K562 (cell line): Measurements from ENCODE around the gene KASH5. TPM values are rescaled to one million over a fixed set of nuclear protein-coding genes. Genes with fewer than 3 reads are reported as not detected.

ENCODE experiments used
- CREB5 ChIP-seq: fragments of 250-450 bp; sonication (Bioruptor Pico); IDR thresholded peaks from 2 replicates; pipeline ENCODE4 v1.5.0; 2020; ENCODE audit warnings: mild to moderate bottlenecking
- E2F3 ChIP-seq: fragments of 250-450 bp; sonication (Bioruptor Pico); IDR thresholded peaks from 2 replicates; pipeline ENCODE4 v1.4.0; 2020; ENCODE audit warnings: mild to moderate bottlenecking
- EZH2 ChIP-seq: IDR thresholded peaks from 2 replicates; pipeline ENCODE4 v1.6.1; 2012; ENCODE audit warnings: low read depth, mild to moderate bottlenecking, inconsistent platforms, low read length, borderline replicate concordance
- GABPA ChIP-seq: fragments of 200-800 bp; sonication (Bioruptor generic); conservative IDR thresholded peaks from 2 replicates; pipeline ENCODE4 v1.6.1; 2016; ENCODE audit warnings: low read depth, missing genetic modification characterization, missing compliant biosample characterization
- HCFC1 ChIP-seq: IDR thresholded peaks from 2 replicates; pipeline ENCODE4 v1.6.1; 2012; ENCODE audit warnings: low read depth, low read length, improper control_type of control experiment
- HMG20A ChIP-seq: fragments of 450-650 bp; formaldehyde crosslinking; conservative IDR thresholded peaks from 2 replicates; pipeline ENCODE4 v1.4.0; 2020; ENCODE audit warnings: mild to moderate bottlenecking, mixed read lengths
- HMG20B ChIP-seq: fragments of 250-450 bp; sonication (Bioruptor Pico); IDR thresholded peaks from 2 replicates; pipeline ENCODE4 v1.5.0; 2021; ENCODE audit warnings: mild to moderate bottlenecking
- KAT7 ChIP-seq: sonication (generic); formaldehyde crosslinking; IDR thresholded peaks from 2 replicates; pipeline ENCODE4 v1.8.0; 2022; ENCODE audit warnings: missing genetic modification reagents, mild to moderate bottlenecking, borderline replicate concordance
- MAFG ChIP-seq: fragments of 450-650 bp; conservative IDR thresholded peaks from 2 replicates; pipeline ENCODE4 v1.6.1; 2016; ENCODE audit warnings: missing genetic modification characterization, missing compliant biosample characterization
- NBN ChIP-seq: fragments of 450-650 bp; IDR thresholded peaks from 2 replicates; pipeline ENCODE4 v1.6.1; 2016; ENCODE audit warnings: low read depth, mild to moderate bottlenecking
- POLR2A ChIP-seq: fragments of 450-650 bp; conservative IDR thresholded peaks from 2 replicates; pipeline ENCODE4 v1.6.1; 2016
- PYGO2 ChIP-seq: fragments of 450-650 bp; IDR thresholded peaks from 2 replicates; pipeline ENCODE4 v1.6.1; 2016; ENCODE audit warnings: mild to moderate bottlenecking, missing genetic modification characterization, moderate library complexity, missing compliant biosample characterization
- RBM15 ChIP-seq: fragments of 200-400 bp; formaldehyde crosslinking; IDR thresholded peaks from 2 replicates; pipeline ENCODE4 v1.6.1; 2018; ENCODE audit warnings: mild to moderate bottlenecking, low read length, moderate library complexity; ENCODE audit not compliant: insufficient read depth
- TAF15 ChIP-seq: fragments of 200-400 bp; formaldehyde crosslinking; IDR thresholded peaks from 2 replicates; pipeline ENCODE4 v1.6.1; 2017; ENCODE audit warnings: mild to moderate bottlenecking, low read depth, low read length, moderate library complexity
- TARDBP ChIP-seq: fragments of 450-650 bp; IDR thresholded peaks from 2 replicates; pipeline ENCODE4 v1.6.1; 2016
- USF2 ChIP-seq: sonication (generic); formaldehyde crosslinking; IDR thresholded peaks from 2 replicates; pipeline ENCODE4 v1.5.0; 2020; ENCODE audit warnings: missing genetic modification reagents
- XRCC4 ChIP-seq: IDR thresholded peaks from one replicate; pipeline ENCODE4 v1.6.1; 2011; ENCODE audit not compliant: insufficient read depth, insufficient read length; ENCODE audit errors: extremely low read depth
- ZEB2 ChIP-seq: fragments of 450-650 bp; IDR thresholded peaks from 2 replicates; pipeline ENCODE4 v1.6.1; 2016
- ZMIZ1 ChIP-seq, 2 experiments: fragments of 150-350 bp in 1 of 2; IDR thresholded peaks; 2 replicates each; pipeline ENCODE4 v1.6.1; 2012 to 2016; ENCODE audit warnings: low read depth in 2 of 2, low read length in 2 of 2, mild to moderate bottlenecking in 1 of 2, moderate library complexity in 1 of 2
- ZNF263 ChIP-seq: sonication (generic); formaldehyde crosslinking; IDR thresholded peaks from 2 replicates; pipeline ENCODE4 v1.8.0; 2022; ENCODE audit warnings: mild to moderate bottlenecking, missing genetic modification reagents, borderline replicate concordance
- ZNF830 ChIP-seq: fragments of 250-450 bp; sonication (Bioruptor Pico); IDR thresholded peaks from 2 replicates; pipeline ENCODE4 v1.5.0; 2021; ENCODE audit warnings: mild to moderate bottlenecking
- polyA plus RNA-seq, 8 experiments: library from polyadenylated mRNA; depleted of rRNA in 4 of 8; stranded (reverse) in 5 of 8; unstranded in 3 of 8; fragments of >200 nt; fragmentation: Nextera tagmentation in 2 of 8; fragmentation: Illumina TruSeq in 1 of 8; extraction: Ambion mirVana in 2 of 8; extraction: Trizol in 1 of 8; gene quantifications; 2 replicates each; pipeline versions ENCODE4 v1.2.1 to v1.2.3, GENCODE V29; 2011 to 2014; ENCODE audit warnings: inconsistent platforms in 1 of 8, missing spikeins in 1 of 8
- total RNA-seq, 7 experiments: library from RNA; depleted of rRNA in 6 of 7; stranded (reverse); fragments of >200 nt in 6 of 7; fragmentation: Illumina TruSeq in 2 of 7; extraction: Trizol in 2 of 7; gene quantifications; 2 replicates each; pipeline versions ENCODE4 v1.2.1 to v1.2.3, GENCODE V29; 2011 to 2021; ENCODE audit warnings: low replicate concordance in 1 of 7
- TF ChIP-seq, protein P1 (sequence below): sonication (generic); formaldehyde crosslinking; IDR thresholded peaks from 2 replicates; pipeline ENCODE4 v1.8.0; 2022; ENCODE audit warnings: mild to moderate bottlenecking, low read depth, missing genetic modification reagents
- TF ChIP-seq, protein P2 (sequence below): fragments of 450-650 bp; IDR thresholded peaks from 2 replicates; pipeline ENCODE4 v1.6.1; 2014; ENCODE audit warnings: low read depth, mild to moderate bottlenecking, moderate library complexity, borderline replicate concordance

KASH5 gene
- total and polyA plus RNA-seq, 9 of the 15 experiments (the other 6 are each of a cell fraction or from before 2014, with no cell fraction given), result 0.07 to 0.84 (median 0.34) TPM; not detected in 1

GRCh38 chr19:49431330-49431749 is 43.3 kb downstream of the KASH5 start (continued):
- TF ChIP-seq ZMIZ1 (IDR thresholded peaks at IDR 0.05; ENCODE audit: low read depth in 2 of 2, low read length in 2 of 2) (no peak), PYGO2 (tag) (no peak), XRCC4 (no peak), EZH2 (no peak), HMG20A (CRISPR knock-in tag) (no peak), CREB5 (CRISPR knock-in tag) (no peak), NBN (no peak), ZNF830 (CRISPR knock-in tag) (no peak), E2F3 (CRISPR knock-in tag) (no peak), TARDBP (no peak), HMG20B (CRISPR knock-in tag) (no peak), GABPA (tag) (no peak), MAFG (tag) (no peak), KAT7 (CRISPR knock-in tag) (no peak), TAF15 (no peak), RBM15 (no peak), ZNF263 (CRISPR knock-in tag) (no peak), USF2 (CRISPR knock-in tag) (no peak), ZEB2 (no peak), HCFC1 (no peak), POLR2A (peak; percentile 85)
- TF ChIP-seq, protein P1, sequence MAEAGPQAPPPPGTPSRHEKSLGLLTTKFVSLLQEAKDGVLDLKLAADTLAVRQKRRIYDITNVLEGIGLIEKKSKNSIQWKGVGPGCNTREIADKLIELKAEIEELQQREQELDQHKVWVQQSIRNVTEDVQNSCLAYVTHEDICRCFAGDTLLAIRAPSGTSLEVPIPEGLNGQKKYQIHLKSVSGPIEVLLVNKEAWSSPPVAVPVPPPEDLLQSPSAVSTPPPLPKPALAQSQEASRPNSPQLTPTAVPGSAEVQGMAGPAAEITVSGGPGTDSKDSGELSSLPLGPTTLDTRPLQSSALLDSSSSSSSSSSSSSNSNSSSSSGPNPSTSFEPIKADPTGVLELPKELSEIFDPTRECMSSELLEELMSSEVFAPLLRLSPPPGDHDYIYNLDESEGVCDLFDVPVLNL (CRISPR knock-in tag), result no peak
- TF ChIP-seq, protein P2, sequence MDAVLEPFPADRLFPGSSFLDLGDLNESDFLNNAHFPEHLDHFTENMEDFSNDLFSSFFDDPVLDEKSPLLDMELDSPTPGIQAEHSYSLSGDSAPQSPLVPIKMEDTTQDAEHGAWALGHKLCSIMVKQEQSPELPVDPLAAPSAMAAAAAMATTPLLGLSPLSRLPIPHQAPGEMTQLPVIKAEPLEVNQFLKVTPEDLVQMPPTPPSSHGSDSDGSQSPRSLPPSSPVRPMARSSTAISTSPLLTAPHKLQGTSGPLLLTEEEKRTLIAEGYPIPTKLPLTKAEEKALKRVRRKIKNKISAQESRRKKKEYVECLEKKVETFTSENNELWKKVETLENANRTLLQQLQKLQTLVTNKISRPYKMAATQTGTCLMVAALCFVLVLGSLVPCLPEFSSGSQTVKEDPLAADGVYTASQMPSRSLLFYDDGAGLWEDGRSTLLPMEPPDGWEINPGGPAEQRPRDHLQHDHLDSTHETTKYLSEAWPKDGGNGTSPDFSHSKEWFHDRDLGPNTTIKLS, result no peak
